GM19193 (cell line): ENCODE results near the gene SPAG16.

Experiments used
- POLR2A ChIP-seq: IDR thresholded peaks from 4 replicates; pipeline ENCODE4 v1.6.1; 2011; ENCODE audit not compliant: insufficient read depth, insufficient read length; ENCODE audit errors: extremely low read depth

The SPAG16 gene

DNA sequence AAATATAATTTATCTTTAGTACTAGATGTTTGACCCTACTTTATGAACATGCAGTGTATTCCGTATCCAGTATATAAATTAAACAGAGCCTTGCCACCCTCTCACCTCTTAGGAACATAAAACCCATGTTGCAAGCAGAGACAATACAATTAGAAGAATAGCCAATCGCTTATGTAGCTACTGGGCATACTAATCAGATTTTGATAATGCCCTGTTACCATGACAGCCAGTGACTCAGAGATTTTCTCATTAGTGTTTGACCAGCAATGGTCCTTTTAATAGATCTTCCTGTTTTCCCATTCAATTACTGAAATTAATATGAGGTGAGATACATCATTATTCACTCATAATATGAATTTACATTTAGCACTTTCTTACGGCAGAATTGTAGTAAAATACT is 579.3 kb downstream of the SPAG16 start:
- no peak for TF ChIP-seq POLR2A

DNA sequence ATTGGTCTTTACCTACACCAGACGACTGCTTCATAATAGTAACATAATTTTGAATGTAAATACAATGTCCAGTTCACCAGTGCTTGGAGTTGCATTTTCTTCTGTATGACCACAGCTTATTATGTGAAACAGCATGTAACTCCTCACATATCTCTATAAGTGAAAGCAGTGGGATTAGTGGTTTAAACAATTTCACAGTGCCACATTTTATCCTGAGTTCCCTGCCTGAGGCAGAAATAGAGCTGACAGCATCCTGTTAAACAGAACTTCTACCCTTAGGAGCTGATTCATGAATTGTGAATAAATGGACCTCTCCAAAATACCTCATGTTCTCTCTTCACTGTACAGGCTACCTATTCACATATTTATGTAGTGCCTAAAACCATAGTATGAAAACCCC is 584.3 kb downstream of the SPAG16 start:
- TF ChIP-seq POLR2A: no peak

DNA sequence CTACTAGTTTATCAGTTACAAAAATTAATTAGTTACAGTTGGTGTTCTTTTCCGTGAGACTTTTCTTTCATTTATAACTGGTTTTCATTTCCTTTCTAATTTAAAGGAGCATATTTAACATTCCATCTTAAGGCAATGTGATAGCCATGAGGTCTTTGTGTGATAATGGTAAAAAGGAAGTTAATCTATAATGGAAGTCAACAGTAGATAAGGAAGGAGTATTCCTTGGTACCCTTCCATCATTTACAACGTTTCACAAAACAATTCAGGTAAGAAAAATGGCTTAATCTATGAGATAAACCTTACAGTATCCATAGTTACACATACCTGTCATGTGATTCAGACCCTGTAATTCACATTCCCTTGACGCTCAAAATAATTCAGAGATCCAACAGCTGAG is 601.2 kb downstream of the SPAG16 start:
- no peak for TF ChIP-seq POLR2A

DNA sequence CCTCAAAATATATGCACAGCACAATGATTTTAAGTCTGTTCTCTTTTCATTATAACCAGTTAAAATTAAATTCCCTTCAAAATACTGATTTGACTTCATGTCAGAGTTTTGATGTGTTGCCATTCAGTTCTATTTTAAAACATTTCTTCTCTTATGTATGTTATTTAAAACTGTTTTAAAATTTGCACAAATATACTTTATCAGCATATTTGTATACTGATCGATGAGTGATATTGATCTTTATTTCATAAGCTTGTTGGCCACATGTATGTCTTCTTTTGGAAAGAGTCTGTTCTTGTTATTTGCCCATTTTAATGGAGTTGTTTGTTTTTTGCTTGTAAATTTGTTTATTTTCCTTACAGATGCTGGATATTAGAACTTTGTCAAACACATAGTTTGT is 630.2 kb downstream of the SPAG16 start:
- TF ChIP-seq POLR2A: no peak

DNA sequence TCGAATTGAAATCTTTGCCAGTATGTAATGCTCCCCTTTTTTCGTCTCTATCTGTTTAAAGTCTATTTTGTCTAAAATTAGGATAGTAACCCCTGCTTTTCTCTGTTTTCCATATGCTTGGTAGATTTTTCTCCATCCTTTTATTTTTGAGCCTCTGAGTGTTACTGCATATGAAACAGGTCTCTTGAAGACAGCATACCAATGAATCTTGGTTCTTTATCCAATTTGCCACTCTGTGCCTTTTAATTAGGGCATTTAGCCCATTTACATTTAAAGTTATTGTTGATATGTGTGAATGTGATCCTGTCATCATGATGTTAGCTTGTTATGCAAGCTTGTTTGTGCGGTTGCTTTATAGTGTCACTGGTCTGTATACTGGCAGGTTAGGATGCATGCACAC is 635.8 kb downstream of the SPAG16 start:
- no peak for TF ChIP-seq POLR2A

DNA sequence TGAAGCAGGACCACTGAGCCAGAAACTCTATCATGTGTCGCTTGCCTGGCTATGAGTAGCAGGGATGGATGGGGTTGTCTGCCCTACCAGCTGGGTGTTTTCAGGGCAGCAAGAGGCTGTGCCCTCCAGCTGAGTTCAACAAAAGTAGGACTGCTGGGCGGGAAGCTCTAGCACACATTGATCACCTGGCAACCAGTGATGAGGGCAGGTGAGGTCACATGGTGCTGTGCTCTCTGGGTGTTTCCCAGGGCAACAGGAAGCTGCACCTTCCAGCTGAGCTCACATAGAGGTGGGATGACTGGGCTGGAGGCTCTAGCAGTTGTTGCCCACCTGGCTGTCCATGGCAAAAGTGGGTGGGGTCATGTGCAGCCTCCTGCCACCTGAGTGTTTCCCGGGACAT is 639.3 kb downstream of the SPAG16 start:
- TF ChIP-seq POLR2A: no peak

DNA sequence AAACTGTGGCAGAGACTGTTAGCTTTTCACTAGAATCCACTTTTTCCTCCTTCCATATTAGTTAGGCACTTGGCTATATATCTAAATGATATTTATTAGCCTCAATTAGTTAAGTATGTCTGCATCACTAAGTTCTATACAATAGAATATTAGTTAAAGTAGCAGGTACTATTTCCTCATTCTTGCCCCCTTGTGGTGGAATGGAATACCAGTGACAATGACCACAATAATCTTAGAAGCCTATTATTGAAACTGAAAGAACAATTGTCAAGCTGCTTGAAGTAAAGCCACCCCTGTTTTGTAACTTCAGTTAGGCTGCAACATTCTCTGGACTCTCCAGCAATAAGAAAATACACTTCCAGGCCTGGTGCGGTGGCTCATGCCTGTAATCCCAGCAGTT is 650.3 kb downstream of the SPAG16 start:
- no peak for TF ChIP-seq POLR2A

DNA sequence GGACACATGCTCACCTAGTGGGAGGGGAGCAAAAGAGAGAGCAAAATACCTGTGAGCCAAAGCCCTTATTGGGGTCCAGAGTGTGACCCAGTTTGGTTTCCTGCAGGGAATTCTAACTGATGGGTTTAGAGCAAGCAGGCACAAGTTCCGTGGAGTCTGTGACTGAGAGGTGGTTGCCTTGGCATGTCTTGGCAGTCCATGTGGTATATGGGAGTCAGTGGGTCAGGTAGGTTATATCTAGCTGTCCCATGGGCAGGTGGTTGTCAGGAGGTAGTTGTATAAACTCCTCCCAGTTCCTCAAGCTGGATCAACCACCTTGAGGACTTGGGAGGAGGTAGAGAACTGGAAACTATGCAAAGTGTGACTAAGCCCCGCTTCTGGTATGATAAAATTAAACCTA is 673.8 kb downstream of the SPAG16 start:
- TF ChIP-seq POLR2A: no peak

DNA sequence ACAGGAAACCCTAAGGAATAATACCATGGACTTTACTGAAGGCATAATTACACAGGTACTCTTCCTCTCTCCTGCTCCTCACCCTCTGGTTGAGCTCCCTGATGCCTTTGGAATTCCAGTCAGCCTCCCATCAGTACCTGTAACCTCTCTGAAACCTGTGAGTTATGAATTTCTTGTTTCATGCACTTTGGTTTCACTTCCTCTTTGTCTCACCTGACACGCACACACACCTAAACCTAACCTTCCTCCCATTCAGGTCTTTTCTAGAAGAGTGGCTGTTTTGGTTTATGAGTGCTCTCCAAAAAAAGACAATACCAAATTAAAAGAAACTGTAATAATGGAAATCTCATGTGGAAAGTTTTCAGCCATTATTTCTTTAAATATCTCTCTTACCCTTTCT is 675.3 kb downstream of the SPAG16 start:
- no peak for TF ChIP-seq POLR2A

DNA sequence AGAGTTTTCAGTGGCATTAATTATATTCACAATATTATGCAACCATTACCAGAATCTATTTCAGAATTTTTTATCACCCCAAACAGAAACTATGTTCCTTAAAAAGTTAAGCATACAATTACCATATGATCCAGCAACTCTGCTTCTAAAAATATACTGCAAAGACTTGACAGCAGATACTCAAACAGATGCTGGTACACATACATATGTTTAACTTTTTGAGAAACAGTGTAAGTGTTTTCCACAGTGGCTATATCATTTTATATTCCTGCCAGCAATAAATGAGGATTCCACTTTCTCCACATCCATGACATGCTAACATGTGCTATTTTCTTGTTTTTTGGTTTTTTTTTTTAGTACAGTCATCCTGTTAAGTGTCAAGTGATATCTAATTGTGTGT is 687.3 kb downstream of the SPAG16 start:
- TF ChIP-seq POLR2A: no peak

DNA sequence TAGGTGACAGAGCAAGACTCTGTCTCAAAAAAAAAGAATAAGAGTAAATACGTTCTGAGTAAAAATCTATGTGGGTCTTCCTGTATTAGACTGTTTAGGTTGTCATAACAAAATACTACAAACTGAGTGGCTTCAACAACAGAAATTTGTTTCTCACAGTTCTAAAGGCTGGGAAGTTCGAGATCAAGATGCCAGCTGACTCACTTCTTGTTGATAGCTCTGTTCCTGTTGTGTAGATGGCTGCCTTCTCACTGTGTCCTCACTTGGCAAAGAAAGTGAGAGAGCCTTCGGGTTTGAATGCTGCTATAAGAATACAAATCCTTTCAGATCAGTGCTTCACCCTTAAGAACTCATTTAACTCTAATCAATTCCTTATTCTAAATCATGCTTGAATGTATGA is 696.6 kb downstream of the SPAG16 start:
- no peak for TF ChIP-seq POLR2A

DNA sequence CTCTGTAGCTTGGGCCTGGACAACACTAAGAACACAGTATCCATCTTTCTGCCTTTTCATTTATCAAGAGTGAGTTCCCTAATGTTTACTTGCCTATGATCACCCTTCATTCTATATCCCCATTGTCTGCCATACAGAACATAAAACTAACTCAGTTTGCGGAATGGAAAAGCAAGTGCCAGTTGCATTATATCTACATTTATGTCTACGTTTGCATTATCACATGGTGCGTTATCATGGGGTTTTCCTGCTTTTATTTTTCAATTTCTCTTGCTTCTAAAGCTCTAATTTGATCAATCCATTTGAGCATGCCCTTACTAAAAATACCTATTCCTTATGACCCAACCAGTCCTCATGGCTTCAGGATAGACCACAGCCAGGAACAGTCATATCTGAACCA is 704.9 kb downstream of the SPAG16 start:
- TF ChIP-seq POLR2A: no peak

DNA sequence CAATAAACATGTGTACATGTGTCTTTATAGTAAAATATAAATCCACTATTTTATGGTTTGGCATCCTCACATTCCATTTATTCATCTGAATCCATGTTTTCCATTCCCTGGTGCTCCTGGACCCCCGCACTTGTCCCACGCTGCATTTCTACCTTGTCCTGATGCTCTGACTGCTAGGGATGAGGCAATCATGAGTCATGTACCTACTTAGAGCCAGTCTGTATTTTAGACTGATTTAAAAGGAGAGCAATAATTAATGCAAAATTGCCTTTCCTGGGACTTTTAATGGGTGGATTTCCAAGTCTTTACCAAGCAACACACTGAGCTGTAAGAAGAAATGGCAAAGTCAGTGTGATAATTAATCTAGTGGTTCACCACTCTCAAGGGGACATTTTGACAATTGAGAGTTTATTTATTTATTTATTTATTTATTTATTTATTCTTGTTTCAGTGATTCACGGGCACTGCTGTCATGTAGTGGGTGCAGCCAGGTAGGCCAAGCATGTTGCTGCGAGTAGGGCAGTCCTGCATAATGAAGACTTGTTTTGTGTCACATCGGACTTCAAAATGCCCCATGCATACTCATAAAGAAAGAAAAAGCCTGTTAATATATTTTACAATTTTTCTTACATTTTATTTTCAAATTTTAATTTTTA is 707.3 kb downstream of the SPAG16 start:
- TF ChIP-seq POLR2A: no peak

DNA sequence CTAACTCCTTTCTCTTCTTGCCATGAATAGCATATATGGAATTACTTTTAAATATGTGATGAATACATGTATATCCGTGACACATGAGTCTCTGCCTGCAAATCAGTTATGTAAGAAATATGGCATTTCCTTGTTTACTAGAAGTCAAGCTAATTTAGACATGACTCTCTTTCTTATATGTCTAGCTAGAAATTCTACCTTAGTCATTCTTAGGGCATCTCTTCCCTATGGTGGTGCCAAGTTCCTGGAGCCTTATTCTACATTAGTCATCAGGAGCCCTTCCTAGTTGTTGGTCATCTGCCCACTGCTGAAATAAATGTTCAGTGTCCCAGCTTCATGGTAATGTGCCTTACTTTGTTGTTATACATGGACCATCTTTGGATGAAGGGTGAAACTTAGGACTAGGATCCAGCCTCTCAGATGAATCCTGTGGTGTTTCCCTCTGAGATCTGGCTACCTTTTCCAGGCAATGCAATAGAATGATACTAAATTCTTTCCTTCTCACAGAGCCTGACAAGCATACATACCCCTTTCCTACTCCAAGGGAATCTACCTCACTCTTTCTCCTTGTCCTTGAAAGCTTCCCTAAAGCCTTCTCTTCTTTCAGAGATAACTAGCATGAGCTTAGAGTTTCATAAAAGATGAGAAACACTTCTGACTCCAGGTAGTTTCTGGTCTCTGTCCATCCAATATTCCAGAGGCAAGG is 711.3 kb downstream of the SPAG16 start:
- no peak for TF ChIP-seq POLR2A

DNA sequence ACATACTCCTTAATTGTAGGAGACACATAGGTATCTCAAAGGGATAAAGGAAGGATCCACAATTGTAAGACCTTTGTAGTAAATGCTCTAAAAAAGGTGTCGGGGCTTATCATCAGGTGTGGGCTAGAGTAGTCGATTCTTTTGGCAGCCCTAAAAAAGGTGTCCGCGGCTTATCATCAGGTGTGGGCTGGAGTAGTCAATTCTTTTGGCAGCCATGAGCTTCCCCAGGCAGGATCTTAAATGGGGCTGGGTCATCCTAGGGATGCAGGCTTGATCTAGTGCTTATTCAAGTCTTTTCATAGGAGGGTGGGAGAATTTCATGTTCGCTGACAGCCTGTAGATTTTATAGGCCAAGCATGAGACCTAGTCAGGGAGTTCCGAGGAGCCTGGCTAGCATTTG is 720.2 kb downstream of the SPAG16 start:
- TF ChIP-seq POLR2A: no peak

DNA sequence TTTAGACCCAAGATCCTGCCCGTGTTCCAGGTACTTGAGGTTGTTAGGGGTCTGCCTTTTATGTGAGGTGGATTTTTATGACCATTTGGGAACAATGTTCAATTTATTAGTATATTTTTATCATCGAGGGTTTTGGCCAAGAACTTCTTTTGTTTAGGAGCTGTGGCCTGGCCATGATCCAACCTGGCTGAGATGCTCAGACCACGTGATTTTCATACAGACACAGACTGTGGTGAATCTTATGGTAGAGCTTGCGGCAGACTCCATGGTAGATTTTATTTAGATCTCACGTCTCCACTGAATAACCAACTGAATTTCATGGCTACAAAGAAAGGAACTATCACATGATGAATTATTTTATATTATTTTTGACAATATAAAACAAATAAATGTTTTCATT is 721.1 kb downstream of the SPAG16 start:
- no peak for TF ChIP-seq POLR2A

DNA sequence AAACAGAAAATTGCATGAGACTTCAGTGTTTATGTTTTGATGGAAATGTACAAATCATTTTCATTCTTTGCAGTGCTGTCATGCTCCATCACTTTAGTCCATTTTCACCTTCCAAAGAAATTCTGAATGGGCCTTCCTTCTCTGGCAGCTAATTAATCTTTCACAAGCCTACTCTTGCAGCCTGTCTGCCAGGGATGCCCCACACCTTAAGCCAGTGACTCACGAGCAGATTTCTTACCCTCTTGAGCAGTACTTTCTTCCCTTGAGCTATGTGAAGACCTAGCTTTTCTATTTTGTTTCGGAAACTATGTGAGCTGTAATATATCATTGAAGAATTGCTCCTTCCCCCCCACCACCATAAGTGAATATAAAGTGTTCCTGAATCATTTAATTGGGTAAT is 722.3 kb downstream of the SPAG16 start:
- no peak for TF ChIP-seq POLR2A
